Activated T-helper 2 cell treated with anti-CD3 and anti-CD28 coated beads, Interferon-gamma antibody, Interleukin-2, Interleukin-4, amounts not matched to agents 10 μg/mL and 5 μg/mL and 100 μg/mL, durations not matched to agents 14 hours and 24 hours and 36 hours (primary cell): Measurements from ENCODE around the gene ASZ1. TPM values are rescaled to one million over a fixed set of nuclear protein-coding genes. Genes with fewer than 3 reads are reported as not detected.
"Not testable (repeated sequence)": the region's sequence is repeated elsewhere in the genome, so short reads cannot be mapped to it uniquely, and the experiment has no call there.

ENCODE experiments used
- DNase-seq: peaks from one replicate; pipeline ENCODE4 v3.0.0; 2021; ENCODE audit warnings: low spot score
- H3K27ac Mint-ChIP-seq: one replicate; pipeline ENCODE4 v1.8.0; 2021; ENCODE audit warnings: mixed read lengths
- H3K27me3 Mint-ChIP-seq: one replicate; pipeline ENCODE4 v1.8.0; 2021; ENCODE audit warnings: low read depth, mixed read lengths
- H3K36me3 Mint-ChIP-seq: one replicate; pipeline ENCODE4 v1.8.0; 2021; ENCODE audit warnings: low read depth, mixed read lengths
- H3K4me1 Mint-ChIP-seq: one replicate; pipeline ENCODE4 v1.8.0; 2021; ENCODE audit warnings: low read depth, mixed read lengths
- H3K4me3 Mint-ChIP-seq: one replicate; pipeline ENCODE4 v1.8.0; 2021; ENCODE audit warnings: low read depth, mild to moderate bottlenecking, moderate library complexity, mixed read lengths
- H3K9me3 Mint-ChIP-seq: one replicate; pipeline ENCODE4 v1.8.0; 2021; ENCODE audit warnings: mixed read lengths
- intact Hi-C: fragments of 100-400 bp; cut with micrococcal nuclease; formaldehyde crosslinking; loops from one replicate; pipeline ENCODE4 v1.15.1; 2023
- total RNA-seq: library from RNA; stranded (reverse); gene quantifications from 2 replicates; pipeline ENCODE4 v1.2.3, GENCODE V29; 2022

ASZ1 gene
- total RNA-seq, 1 donor from 2014 or later = not detected

DNA sequence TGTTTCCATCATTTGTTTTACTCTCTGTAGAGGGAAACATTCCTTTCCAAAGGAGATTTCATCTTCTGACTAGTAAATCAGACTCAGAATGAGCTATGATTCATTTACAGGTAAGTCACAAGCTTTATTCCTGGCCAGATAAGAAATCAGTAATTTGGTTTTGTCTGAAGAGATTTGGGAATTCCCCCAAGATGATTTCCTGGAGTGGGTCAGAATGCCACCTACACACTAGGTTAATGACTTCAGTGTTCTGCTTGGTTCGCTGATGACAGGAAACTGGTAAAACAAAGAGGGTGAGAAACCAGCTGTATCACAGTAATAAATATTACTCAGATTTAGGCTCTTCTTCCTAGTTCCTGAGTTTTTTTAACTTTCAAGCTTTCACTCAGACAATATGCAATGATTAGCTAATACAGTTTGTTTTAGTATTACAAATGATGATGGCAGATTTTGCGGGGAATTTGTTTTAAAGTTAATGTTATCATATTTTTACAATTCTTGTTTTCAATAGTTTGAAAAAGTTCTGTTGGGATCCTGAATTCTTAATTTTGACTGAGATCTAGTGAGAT is 8.3 kb upstream of the ASZ1 start:
- no peak overlapping the region for H3K4me3 Mint-ChIP-seq
- H3K4me1 Mint-ChIP-seq = peaks cover 9% of the 10 kb centered on the region
- H3K27ac Mint-ChIP-seq = no peak overlapping the region
- no peaks in the 10 kb centered on the region for H3K36me3 Mint-ChIP-seq
- intact Hi-C loops = no loop called here
- DNase-seq = no peak
- no peaks in the 10 kb centered on the region for H3K9me3 Mint-ChIP-seq
- peaks cover 7% of the 10 kb centered on the region for H3K27me3 Mint-ChIP-seq

GRCh38 chr7:117424090-117424829 is 3.0 kb downstream of the ASZ1 start:
- Mint-ChIP-seq H3K27me3 (peaks cover 1% of the 10 kb centered on the region), H3K36me3 (no peaks in the 10 kb centered on the region), H3K4me1 (no peaks in the 10 kb centered on the region), H3K27ac (no peak overlapping the region), H3K4me3 (no peak overlapping the region), H3K9me3 (no peaks in the 10 kb centered on the region)
- intact Hi-C loops = no loop called here
- DNase-seq = no peak

DNA sequence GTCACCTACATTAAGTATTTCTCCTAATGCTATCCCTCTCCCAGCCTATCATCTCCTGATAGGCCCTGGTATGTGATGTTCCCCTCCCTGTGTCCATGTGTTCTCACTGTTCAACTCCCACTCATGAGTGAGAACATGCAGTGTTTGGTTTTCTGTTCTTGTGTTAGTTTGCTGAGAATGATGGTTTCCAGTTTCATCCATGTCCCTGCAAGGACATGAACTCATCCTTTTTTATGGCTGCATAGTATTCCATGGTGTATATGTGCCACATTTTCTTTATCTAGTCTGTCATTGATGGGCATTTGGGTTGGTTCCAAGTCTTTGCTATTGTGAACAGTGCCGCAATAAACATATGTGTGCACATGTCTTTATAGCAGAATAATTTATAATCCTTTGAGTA is 12.7 kb downstream of the ASZ1 start:
- H3K36me3 Mint-ChIP-seq, DNase-seq, H3K4me1 Mint-ChIP-seq, intact Hi-C loops, H3K27ac Mint-ChIP-seq, H3K4me3 Mint-ChIP-seq, H3K9me3 Mint-ChIP-seq, H3K27me3 Mint-ChIP-seq: not testable (repeated sequence)

DNA sequence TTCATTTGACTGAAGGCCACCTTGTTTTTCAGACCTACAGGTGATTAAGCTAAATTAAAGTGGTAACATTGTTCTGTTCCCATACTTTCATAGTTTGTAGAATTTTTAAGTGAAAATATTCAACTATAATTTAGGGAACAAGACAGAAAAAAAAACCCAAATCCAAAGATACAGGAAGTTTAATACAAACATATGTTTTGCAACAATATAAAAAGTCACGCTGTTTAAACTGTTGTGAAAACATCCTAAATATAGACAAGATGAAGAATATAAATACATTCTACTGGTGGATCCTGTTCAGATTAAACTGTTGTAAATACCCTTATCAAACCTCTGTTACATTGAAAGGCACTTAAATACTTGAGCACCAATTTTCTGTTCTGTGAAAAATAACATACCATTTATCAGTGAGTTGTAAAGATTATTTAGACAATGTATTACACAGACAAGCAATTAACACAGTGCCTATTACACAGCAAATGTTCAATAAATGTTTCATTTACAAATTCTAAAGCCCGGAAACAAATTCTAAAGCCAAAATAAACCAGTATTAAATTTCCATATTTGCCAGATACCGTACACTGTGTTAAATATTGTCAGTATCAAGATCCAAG is 14.2 kb downstream of the ASZ1 start:
- no peak for DNase-seq
- Mint-ChIP-seq H3K9me3 (no peaks in the 10 kb centered on the region), H3K4me1 (no peaks in the 10 kb centered on the region), H3K27ac (no peak overlapping the region), H3K4me3 (no peak overlapping the region), H3K27me3 (no peaks in the 10 kb centered on the region), H3K36me3 (no peaks in the 10 kb centered on the region)
- intact Hi-C loops = no loop called here

DNA sequence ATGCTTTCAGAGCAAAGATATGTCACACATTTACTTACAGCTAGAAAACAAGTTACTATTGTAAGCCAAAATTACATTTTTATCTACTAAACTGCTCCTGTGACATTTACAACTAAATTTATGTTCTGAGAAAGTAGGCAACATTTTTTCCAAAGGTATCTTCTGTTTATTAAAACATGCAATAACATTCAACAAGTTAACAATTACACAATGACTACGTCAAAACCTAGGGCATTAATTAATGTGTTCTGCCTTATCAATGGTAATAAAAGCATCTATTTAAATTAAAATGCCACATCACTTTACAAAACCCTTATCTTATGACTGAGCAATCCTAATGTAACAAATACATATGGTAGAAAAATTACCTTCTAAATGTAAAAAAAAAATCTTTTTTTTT is 14.9 kb downstream of the ASZ1 start:
- H3K36me3 Mint-ChIP-seq = no peaks in the 10 kb centered on the region
- no peaks in the 10 kb centered on the region for H3K4me1 Mint-ChIP-seq
- no peak for DNase-seq
- H3K27ac Mint-ChIP-seq = no peak overlapping the region
- intact Hi-C loops = no loop called here
- no peak overlapping the region for H3K4me3 Mint-ChIP-seq
- no peaks in the 10 kb centered on the region for H3K27me3 Mint-ChIP-seq
- no peaks in the 10 kb centered on the region for H3K9me3 Mint-ChIP-seq

GRCh38 chr7:117411539-117411938 is 15.8 kb downstream of the ASZ1 start:
- intact Hi-C loops = no loop called here
- Mint-ChIP-seq H3K27me3 (no peaks in the 10 kb centered on the region), H3K9me3 (no peaks in the 10 kb centered on the region), H3K27ac (no peak overlapping the region), H3K4me3 (no peak overlapping the region), H3K36me3 (no peaks in the 10 kb centered on the region), H3K4me1 (no peaks in the 10 kb centered on the region)
- DNase-seq = no peak

- intact Hi-C loops = no loop called here
Measured at GRCh38 chr7:117408831-117409230, 18.5 kb downstream of the ASZ1 start.

GRCh38 chr7:117405519-117405918 is 21.8 kb downstream of the ASZ1 start:
- Mint-ChIP-seq H3K9me3 (no peaks in the 10 kb centered on the region), H3K27me3 (no peaks in the 10 kb centered on the region), H3K4me3 (no peak overlapping the region), H3K27ac (no peak overlapping the region), H3K4me1 (no peaks in the 10 kb centered on the region), H3K36me3 (no peaks in the 10 kb centered on the region)
- intact Hi-C loops = no loop called here
- no peak for DNase-seq

More at GRCh38 chr7:117408831-117409230, 18.5 kb downstream of the ASZ1 start:
- Mint-ChIP-seq H3K4me3 (no peak overlapping the region), H3K36me3 (no peaks in the 10 kb centered on the region), H3K27me3 (no peaks in the 10 kb centered on the region), H3K27ac (no peak overlapping the region), H3K9me3 (no peaks in the 10 kb centered on the region), H3K4me1 (no peaks in the 10 kb centered on the region)
- no peak for DNase-seq

- Mint-ChIP-seq H3K27me3 (no peaks in the 10 kb centered on the region), H3K4me1 (no peaks in the 10 kb centered on the region), H3K27ac (no peak overlapping the region), H3K4me3 (no peak overlapping the region), H3K36me3 (no peaks in the 10 kb centered on the region), H3K9me3 (no peaks in the 10 kb centered on the region)
- intact Hi-C loops = no loop called here
- DNase-seq = no peak
Measured at GRCh38 chr7:117403737-117404136, 23.6 kb downstream of the ASZ1 start.

DNA sequence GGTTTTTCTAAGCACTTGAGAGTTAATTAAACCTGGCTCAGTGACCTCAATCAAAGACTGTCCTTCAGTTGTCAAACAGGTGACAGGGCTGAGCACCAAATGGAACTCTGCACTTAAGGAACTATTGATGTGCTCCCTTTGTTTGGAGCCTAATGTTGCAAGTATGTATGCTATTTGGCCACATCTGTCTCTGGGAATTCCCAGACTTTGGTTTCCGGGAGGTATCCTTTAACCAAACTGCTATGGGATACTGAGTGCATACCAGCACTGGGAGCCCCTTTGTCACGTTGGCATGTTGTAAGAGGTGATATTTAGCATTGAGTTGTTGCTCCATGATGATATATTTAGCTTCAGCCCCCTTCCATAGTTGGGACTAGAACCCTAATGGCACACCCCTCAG is 25.2 kb downstream of the ASZ1 start:
- intact Hi-C loops = no loop called here

DNA sequence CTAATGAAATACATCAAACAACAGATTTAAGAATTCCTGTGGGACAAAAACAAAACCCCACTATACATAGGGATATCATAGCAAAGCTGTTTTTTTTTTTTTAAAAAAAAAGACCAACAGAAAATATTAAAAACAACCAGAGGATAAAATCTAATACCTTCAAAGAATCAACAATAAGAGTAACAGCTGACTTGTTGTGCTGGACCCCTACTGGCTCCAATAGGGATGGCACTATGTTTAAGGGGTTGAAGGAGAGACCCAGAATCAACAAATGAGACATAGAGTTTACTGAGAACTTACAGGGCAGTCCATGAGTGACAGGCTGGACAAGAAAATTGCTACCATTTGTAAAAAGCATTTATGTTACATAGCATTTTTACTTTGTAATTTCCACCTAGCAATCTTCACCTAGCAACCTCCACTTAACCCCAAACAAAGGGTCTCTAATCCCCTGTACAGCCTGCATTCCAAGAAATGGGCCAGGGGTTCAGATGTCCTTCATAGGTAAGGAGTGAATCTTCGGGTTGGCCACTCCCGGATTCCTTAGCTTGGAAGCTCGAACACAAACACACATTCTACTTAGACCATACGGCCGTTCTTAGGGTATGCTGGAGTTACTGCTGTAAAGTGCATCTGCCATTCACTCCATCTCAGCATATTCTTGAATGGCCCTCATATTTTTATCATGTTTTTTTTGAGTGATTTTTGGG is 25.8 kb downstream of the ASZ1 start:
- no peak overlapping the region for H3K27ac Mint-ChIP-seq
- no peak overlapping the region for H3K4me3 Mint-ChIP-seq
- H3K36me3 Mint-ChIP-seq = no peaks in the 10 kb centered on the region
- DNase-seq = no peak
- H3K9me3 Mint-ChIP-seq = no peaks in the 10 kb centered on the region
- H3K27me3 Mint-ChIP-seq = no peaks in the 10 kb centered on the region
- intact Hi-C loops = no loop called here
- no peaks in the 10 kb centered on the region for H3K4me1 Mint-ChIP-seq

More for the DNA sequence above, 25.2 kb downstream of the ASZ1 start:
- Mint-ChIP-seq H3K4me3 (no peak overlapping the region), H3K27me3 (no peaks in the 10 kb centered on the region), H3K4me1 (no peaks in the 10 kb centered on the region), H3K27ac (no peak overlapping the region), H3K9me3 (no peaks in the 10 kb centered on the region), H3K36me3 (no peaks in the 10 kb centered on the region)
- no peak for DNase-seq

GRCh38 chr7:117399820-117400422 is 27.4 kb downstream of the ASZ1 start:
- DNase-seq = no peak
- no peaks in the 10 kb centered on the region for H3K9me3 Mint-ChIP-seq
- H3K27me3 Mint-ChIP-seq = no peaks in the 10 kb centered on the region
- no peak overlapping the region for H3K4me3 Mint-ChIP-seq
- H3K27ac Mint-ChIP-seq = no peak overlapping the region
- H3K4me1 Mint-ChIP-seq = no peaks in the 10 kb centered on the region
- intact Hi-C loops = loop anchor here (5.0 kb wide), 1 partner anchor 317 kb away; no protein-coding TSS in a partner anchor
- H3K36me3 Mint-ChIP-seq = no peaks in the 10 kb centered on the region
